ENCODE measurements around the gene CLCF1. TPM values are rescaled to one million over a fixed set of nuclear protein-coding genes. Genes with fewer than 3 reads are reported as not detected.

The CLCF1 gene
- total RNA-seq: 3.5 TPM

GRCh38 chr11:67372993-67373647, at the start of gene CLCF1:
CLCF1 (minus strand) TSS chr11:67373598; CDS start chr11:67373539, 59 bp downstream.

GRCh38 chr11:67415501-67416304, 42.3 kb upstream of the CLCF1 start, which contains the start of gene CARNS1:
CARNS1 (plus strand) TSS chr11:67415678; CDS start chr11:67416200, 522 bp downstream.

GRCh38 chr11:67401495-67402191, 28.2 kb upstream of the CLCF1 start, which contains the start of gene PPP1CA:
PPP1CA (minus strand) TSS chr11:67401858; CDS start chr11:67401782, 76 bp downstream.

GRCh38 chr11:67391304-67392182, 18.1 kb upstream of the CLCF1 start, which contains the start of gene RAD9A:
RAD9A (plus strand) TSS chr11:67391986; CDS start chr11:67392045, 59 bp downstream.

GRCh38 chr11:67353317-67354074, 19.9 kb downstream of the CLCF1 start, which contains the start of gene POLD4:
POLD4 (minus strand) TSS chr11:67353546; CDS start chr11:67353399, 147 bp downstream.

Small RNAs within 50 kb of the gene (small RNA-seq; reads per million reads assigned to genes)
- gene RN7SKP239 (ENCODE audit: low replicate concordance) (not detected), gene RNU6-1238P (ENCODE audit: low replicate concordance) (not detected)

Other genes with a start within 250 kb of the CLCF1 start
- gene GRK2, start 107.1 kb downstream of the CLCF1 start, total RNA-seq: 39.3 TPM
- 52.0 TPM for gene ANKRD13D, start 84.3 kb downstream of the CLCF1 start, total RNA-seq
- 22.5 TPM for gene SSH3, start 70.1 kb downstream of the CLCF1 start, total RNA-seq
- 15.9 TPM for gene POLD4, start 20.1 kb downstream of the CLCF1 start, total RNA-seq
- 22.3 TPM for gene RAD9A, start 18.4 kb upstream of the CLCF1 start, total RNA-seq
- gene PPP1CA, start 28.3 kb upstream of the CLCF1 start, total RNA-seq: 144 TPM
- gene TBC1D10C, start 30.5 kb upstream of the CLCF1 start, total RNA-seq: 4.9 TPM
- gene CARNS1, start 42.1 kb upstream of the CLCF1 start, total RNA-seq: 8.8 TPM
- gene RPS6KB2, start 54.9 kb upstream of the CLCF1 start, total RNA-seq: 35.5 TPM
- 2.5 TPM for gene PTPRCAP, start 64.1 kb upstream of the CLCF1 start, total RNA-seq
- 89.6 TPM for gene CORO1B, start 69.9 kb upstream of the CLCF1 start, total RNA-seq
- gene GPR152, start 79.1 kb upstream of the CLCF1 start, total RNA-seq: not detected
- gene CABP4, start 81.8 kb upstream of the CLCF1 start, total RNA-seq: 0.58 TPM
- 56.6 TPM for gene TMEM134, start 95.7 kb upstream of the CLCF1 start, total RNA-seq
- 65.4 TPM for gene AIP, start 109.4 kb upstream of the CLCF1 start, total RNA-seq
- gene PITPNM1, start 131.8 kb upstream of the CLCF1 start, total RNA-seq: 60.2 TPM
- gene CDK2AP2, start 134.6 kb upstream of the CLCF1 start, total RNA-seq: 38.0 TPM
- not detected for gene CABP2, start 149.8 kb upstream of the CLCF1 start, total RNA-seq
- gene GSTP1, start 210.2 kb upstream of the CLCF1 start, total RNA-seq: 811 TPM
- 205 TPM for gene NDUFV1, start 233.3 kb upstream of the CLCF1 start, total RNA-seq

Measured in metanephros (tissue), 2 donors.